Subcutaneous adipose tissue (tissue), 4 donors: Measurements from ENCODE around the gene EDC4. TPM values are rescaled to one million over a fixed set of nuclear protein-coding genes. Genes with fewer than 3 reads are reported as not detected.

Experiments
- total RNA-seq, 4 donors: library from RNA; depleted of rRNA; stranded (reverse); fragments of >200 nt; gene quantifications; one replicate each; pipeline ENCODE4 v1.1.0, GENCODE V29; 2016
- TF ChIP-seq, protein P1 (sequence below): fragments of 450-650 bp; IDR thresholded peaks from one replicate; pipeline ENCODE4 v1.5.1; 2016; ENCODE audit warnings: low read depth, mild to moderate bottlenecking, control low read depth, antibody characterized with exemption, moderate library complexity

EDC4 gene
- total RNA-seq, 4 donors from 2014 or later = 21.0 to 47.5 (median 28.3) TPM

DNA sequence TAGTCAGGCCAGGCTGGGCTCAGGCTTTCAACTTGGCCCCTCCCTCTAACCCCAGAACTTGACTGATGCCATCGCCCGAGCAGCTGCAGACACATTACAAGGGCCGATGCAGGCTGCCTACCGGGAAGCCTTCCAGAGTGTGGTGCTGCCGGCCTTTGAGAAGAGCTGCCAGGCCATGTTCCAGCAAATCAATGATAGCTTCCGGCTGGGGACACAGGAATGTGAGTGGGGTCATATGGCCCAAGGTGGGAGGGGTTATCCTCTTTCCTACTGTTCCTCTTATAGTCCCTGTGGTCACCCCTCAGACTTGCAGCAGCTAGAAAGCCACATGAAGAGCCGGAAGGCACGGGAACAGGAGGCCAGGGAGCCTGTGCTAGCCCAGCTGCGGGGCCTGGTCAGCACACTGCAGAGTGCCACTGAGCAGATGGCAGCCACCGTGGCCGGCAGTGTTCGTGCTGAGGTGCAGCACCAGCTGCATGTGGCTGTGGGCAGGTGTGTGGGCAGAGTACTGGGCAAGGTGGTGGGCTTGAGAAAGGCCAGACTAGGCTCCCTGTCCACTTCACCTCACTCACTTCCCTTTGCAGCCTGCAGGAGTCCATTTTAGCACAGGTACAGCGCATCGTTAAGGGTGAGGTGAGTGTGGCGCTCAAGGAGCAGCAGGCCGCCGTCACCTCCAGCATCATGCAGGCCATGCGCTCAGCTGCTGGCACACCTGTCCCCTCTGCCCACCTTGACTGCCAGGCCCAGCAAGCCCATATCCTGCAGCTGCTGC, 9.7 kb downstream of the EDC4 start:
- TF ChIP-seq, protein P1, sequence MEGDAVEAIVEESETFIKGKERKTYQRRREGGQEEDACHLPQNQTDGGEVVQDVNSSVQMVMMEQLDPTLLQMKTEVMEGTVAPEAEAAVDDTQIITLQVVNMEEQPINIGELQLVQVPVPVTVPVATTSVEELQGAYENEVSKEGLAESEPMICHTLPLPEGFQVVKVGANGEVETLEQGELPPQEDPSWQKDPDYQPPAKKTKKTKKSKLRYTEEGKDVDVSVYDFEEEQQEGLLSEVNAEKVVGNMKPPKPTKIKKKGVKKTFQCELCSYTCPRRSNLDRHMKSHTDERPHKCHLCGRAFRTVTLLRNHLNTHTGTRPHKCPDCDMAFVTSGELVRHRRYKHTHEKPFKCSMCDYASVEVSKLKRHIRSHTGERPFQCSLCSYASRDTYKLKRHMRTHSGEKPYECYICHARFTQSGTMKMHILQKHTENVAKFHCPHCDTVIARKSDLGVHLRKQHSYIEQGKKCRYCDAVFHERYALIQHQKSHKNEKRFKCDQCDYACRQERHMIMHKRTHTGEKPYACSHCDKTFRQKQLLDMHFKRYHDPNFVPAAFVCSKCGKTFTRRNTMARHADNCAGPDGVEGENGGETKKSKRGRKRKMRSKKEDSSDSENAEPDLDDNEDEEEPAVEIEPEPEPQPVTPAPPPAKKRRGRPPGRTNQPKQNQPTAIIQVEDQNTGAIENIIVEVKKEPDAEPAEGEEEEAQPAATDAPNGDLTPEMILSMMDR = no peak

DNA sequence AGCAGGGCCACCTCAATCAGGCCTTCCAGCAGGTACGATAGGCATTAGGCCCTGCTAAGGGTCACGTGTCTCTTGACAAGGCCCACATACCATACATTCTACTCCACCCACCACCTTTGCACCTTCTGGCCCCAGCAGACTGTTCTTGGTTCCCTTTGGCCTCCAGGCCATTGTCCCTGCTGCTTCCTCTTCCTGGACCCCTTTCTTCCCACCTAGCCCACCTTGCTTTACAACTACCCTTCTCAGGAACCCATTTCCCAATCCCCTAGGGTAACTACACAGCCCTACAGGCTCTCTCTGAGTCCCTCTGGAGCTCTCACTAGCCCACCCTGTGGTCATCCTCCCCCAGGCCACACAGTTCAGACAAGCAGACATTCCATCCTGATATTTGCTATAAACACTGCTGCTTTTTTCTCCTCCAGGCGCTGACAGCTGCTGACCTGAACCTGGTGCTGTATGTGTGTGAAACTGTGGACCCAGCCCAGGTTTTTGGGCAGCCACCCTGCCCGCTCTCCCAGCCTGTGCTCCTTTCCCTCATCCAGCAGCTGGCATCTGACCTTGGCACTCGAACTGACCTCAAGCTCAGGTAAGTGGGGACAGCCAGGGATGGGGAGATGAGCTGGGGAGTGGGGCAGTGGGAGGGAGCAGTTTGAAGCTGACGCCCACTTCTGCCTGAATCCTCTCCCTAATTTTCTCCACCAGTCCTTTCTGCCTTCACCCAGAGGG, 10.5 kb downstream of the EDC4 start:
- TF ChIP-seq, protein P1 = no peak

DNA sequence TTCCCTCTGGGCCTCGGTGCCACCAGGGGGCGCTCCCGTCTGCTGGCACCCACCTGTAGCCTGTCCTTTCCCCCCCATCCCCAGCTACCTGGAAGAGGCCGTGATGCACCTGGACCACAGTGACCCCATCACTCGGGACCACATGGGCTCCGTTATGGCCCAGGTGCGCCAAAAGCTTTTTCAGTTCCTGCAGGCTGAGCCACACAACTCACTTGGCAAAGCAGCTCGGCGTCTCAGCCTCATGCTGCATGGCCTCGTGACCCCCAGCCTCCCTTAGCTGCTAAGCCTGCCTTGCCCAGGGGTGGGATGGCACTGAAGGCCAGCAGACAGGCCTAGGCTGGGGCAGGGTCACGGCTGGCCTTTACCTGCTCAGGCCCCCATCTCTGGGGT, 11.0 kb downstream of the EDC4 start:
- TF ChIP-seq, protein P1 = no peak

DNA sequence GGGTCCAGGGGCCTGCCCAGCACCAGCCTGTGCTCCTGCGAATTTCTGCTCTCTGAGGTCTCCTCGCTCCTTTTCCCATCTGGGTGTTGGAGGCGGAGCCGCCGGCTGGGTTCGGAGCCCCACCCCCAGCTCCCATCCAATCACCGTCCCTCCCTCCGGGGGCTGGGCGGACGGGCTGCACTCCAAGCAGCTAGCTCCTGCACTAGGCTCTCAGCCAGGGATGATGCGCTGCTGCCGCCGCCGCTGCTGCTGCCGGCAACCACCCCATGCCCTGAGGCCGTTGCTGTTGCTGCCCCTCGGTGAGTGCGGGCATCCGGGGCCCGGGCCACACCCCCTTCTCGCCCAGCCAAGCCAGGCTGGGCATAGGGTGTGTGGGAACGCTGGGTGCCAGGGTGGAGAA, 11.8 kb downstream of the EDC4 start, which contains the start of gene NRN1L:
TSS of gene NRN1L (plus strand) at position 202 of the 400 bp plus-strand sequence. CDS start at position 221, 19 bp downstream.
- TF ChIP-seq, protein P1 = no peak

DNA sequence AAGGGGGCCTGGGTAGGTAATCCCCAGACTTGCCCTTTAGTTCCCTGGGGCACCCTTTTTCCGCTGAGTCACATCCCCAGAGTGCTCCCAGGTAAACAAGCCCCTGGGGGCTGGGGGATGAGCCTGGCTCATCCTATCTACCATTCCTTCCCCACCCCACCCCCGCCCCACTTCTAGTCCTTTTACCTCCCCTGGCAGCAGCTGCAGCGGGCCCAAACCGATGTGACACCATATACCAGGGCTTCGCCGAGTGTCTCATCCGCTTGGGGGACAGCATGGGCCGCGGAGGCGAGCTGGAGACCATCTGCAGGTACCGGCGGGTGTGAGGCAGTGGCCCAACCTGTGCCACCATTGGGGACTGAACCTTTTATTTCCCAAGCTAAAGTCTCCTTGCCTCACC, 12.7 kb downstream of the EDC4 start:
- TF ChIP-seq, protein P1 = no peak

DNA sequence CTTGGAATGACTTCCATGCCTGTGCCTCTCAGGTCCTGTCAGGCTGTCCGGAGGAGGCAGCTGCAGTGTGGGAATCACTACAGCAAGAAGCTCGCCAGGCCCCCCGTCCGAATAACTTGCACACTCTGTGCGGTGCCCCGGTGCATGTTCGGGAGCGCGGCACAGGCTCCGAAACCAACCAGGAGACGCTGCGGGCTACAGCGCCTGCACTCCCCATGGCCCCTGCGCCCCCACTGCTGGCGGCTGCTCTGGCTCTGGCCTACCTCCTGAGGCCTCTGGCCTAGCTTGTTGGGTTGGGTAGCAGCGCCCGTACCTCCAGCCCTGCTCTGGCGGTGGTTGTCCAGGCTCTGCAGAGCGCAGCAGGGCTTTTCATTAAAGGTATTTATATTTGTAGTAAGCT, 13.1 kb downstream of the EDC4 start:
- TF ChIP-seq, protein P1 = no peak

GRCh38 chr16:67886387-67886786, 13.5 kb downstream of the EDC4 start:
- TF ChIP-seq, protein P1 = no peak
